MCF 10A (cell line): ENCODE data around the gene CCM2. TPM values are rescaled to one million over a fixed set of nuclear protein-coding genes. Genes with fewer than 3 reads are reported as not detected.

ENCODE experiments used
- BruUV-seq: library from RNA; stranded (reverse); fragments of 400-500 nt; replicated peaks from 2 replicates; lab custom pipeline; 2021; lab: Mats Ljungman, UMichigan
- CTCF ChIA-PET: fragments of 300-600 bp; sonication (Branson Sonifier 250); formaldehyde crosslinking; extraction: SDS; loops from one replicate; lab custom pipeline; 2021; ENCODE audit warnings: antibody characterized with exemption, inconsistent platforms; lab: Yijun Ruan, JAX
- POLR2A ChIA-PET: fragments of 300-600, 350-650 bp; sonication (Branson Sonifier 250); formaldehyde crosslinking; extraction: SDS; loops from one replicate; lab custom pipeline; 2020; ENCODE audit warnings: antibody characterized with exemption, inconsistent platforms; lab: Yijun Ruan, JAX
- DNase-seq: peaks from one replicate; pipeline ENCODE4 v3.0.0-alpha.2; 2018; ENCODE audit not compliant: unreplicated experiment
- H3K27ac Mint-ChIP-seq: one replicate; pipeline ENCODE4 v1.8.0; 2022; ENCODE audit warnings: mild to moderate bottlenecking, low read depth, mixed read lengths; ENCODE audit not compliant: unreplicated experiment
- H3K27me3 Mint-ChIP-seq: one replicate; pipeline ENCODE4 v1.8.0; 2022; ENCODE audit warnings: mixed read lengths; ENCODE audit not compliant: insufficient read depth, unreplicated experiment
- H3K36me3 Mint-ChIP-seq: one replicate; pipeline ENCODE4 v1.8.0; 2022; ENCODE audit warnings: mild to moderate bottlenecking, moderate library complexity, mixed read lengths; ENCODE audit not compliant: insufficient read depth, unreplicated experiment
- H3K4me1 Mint-ChIP-seq: one replicate; pipeline ENCODE4 v1.8.0; 2022; ENCODE audit warnings: mixed read lengths; ENCODE audit not compliant: insufficient read depth, unreplicated experiment
- H3K4me3 Mint-ChIP-seq: one replicate; pipeline ENCODE4 v1.8.0; 2022; ENCODE audit warnings: mild to moderate bottlenecking, moderate library complexity, mixed read lengths; ENCODE audit not compliant: unreplicated experiment
- H3K9me3 Mint-ChIP-seq: one replicate; pipeline ENCODE4 v1.8.0; 2022; ENCODE audit warnings: mixed read lengths; ENCODE audit not compliant: unreplicated experiment
- CTCF ChIP-seq: fragments of 200-600 bp; IDR thresholded peaks from one replicate; pipeline ENCODE4 v1.8.0; 2022; ENCODE audit warnings: antibody characterized with exemption, mild to moderate bottlenecking; ENCODE audit not compliant: unreplicated experiment
- intact Hi-C: fragments of 100-400 bp; cut with micrococcal nuclease; formaldehyde crosslinking; loops from 2 replicates; pipeline ENCODE4 v1.14.1; 2022
- total RNA-seq: library from RNA; stranded (reverse); gene quantifications from 2 replicates; pipeline ENCODE4 v1.2.3, GENCODE V29; 2022

The CCM2 gene
- total RNA-seq, 1 experiment from 2014 or later, result 36.2 TPM

GRCh38 chr7:45123913-45124710, 124.1 kb downstream of the CCM2 start:
- Mint-ChIP-seq H3K27me3 (no peaks in the 10 kb centered on the region), H3K27ac (no peak overlapping the region)
- no peak for TF ChIP-seq CTCF

GRCh38 chr7:45125193-45125904, 125.3 kb downstream of the CCM2 start:
- H3K27me3 Mint-ChIP-seq, result no peaks in the 10 kb centered on the region
- H3K27ac Mint-ChIP-seq, result no peak overlapping the region
- H3K4me1 Mint-ChIP-seq, result no peaks in the 10 kb centered on the region
- no peak overlapping the region for H3K4me3 Mint-ChIP-seq
- ChIA-PET CTCF (interaction anchor here (7.1 kb wide), 1 partner anchor 11 kb away, joined by 47 read pairs; no protein-coding TSS in a partner anchor), POLR2A (no interaction called here)
- no peak for TF ChIP-seq CTCF
- no peak for DNase-seq
- H3K36me3 Mint-ChIP-seq, result no peaks in the 10 kb centered on the region
- no TSS peak for BruUV-seq
- intact Hi-C loops, result no loop called here
- H3K9me3 Mint-ChIP-seq, result no peaks in the 10 kb centered on the region

More at GRCh38 chr7:45123913-45124710, 124.1 kb downstream of the CCM2 start:
- H3K9me3 Mint-ChIP-seq, result no peaks in the 10 kb centered on the region
- no peak for DNase-seq
- no peak overlapping the region for H3K4me3 Mint-ChIP-seq
- H3K36me3 Mint-ChIP-seq, result peaks cover 5% of the 10 kb centered on the region
- intact Hi-C loops, result no loop called here
- H3K4me1 Mint-ChIP-seq, result no peaks in the 10 kb centered on the region
- POLR2A ChIA-PET, result no interaction called here
- no TSS peak for BruUV-seq
- CTCF ChIA-PET, result interaction anchor here (0.5 to 7.1 kb wide), 4 partner anchors 10 to 137 kb away, joined by 3 to 47 read pairs (median 5); no protein-coding TSS in a partner anchor

Other genes starting within 250 kb of the CCM2 start
- gene PPIA, start 203.5 kb upstream of the CCM2 start, total RNA-seq, result 2,090 and 2,238 TPM in 2 replicates
- 138 and 139 TPM in 2 replicates for gene H2AZ2, start 152.1 kb upstream of the CCM2 start, total RNA-seq
- gene PURB, start 114.7 kb upstream of the CCM2 start, total RNA-seq, result 21.3 and 27.9 TPM in 2 replicates
- 0.14 and 0.15 TPM in 2 replicates for gene MYO1G, start 21.2 kb upstream of the CCM2 start, total RNA-seq
- not detected in 2 replicates for gene NACAD, start 88.8 kb downstream of the CCM2 start, total RNA-seq
- 77.2 and 85.7 TPM in 2 replicates for gene TBRG4, start 111.5 kb downstream of the CCM2 start, total RNA-seq
- gene RAMP3, start 157.6 kb downstream of the CCM2 start, total RNA-seq, result not detected in 2 replicates